ENCODE measurements around the gene CYB561. TPM values are rescaled to one million over a fixed set of nuclear protein-coding genes. Genes with fewer than 3 reads are reported as not detected.

The CYB561 gene
- total RNA-seq, 1 experiment from 2014 or later = 125 TPM

DNA sequence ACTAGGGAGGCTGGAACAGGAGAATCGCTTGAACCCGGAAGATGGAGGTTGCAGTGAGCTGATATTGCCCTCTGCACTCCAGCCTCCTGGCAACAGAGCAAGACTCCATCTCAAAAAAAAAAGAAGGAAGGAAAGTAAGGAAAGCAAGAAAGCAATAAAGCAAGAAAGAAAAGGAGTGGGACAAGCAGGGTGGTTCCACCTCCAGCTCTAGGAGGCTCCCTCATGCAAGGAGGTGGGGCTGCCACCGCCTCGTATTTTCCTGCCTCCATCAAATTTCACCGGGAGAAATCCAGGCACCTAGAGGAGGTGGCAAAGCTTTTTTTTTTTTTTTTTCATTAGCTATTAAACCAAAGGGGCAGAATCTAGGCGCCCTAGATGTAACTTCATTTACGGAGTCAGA lies 1.0 kb downstream of the CYB561 start:
- peak overlapping the region; percentile 93 for H3K4me3 ChIP-seq (ENCODE audit: low read length)
- H3F3A ChIP-seq (ENCODE audit: low read length, unreplicated experiment) = peaks cover 3% of the 10 kb centered on the region
- peak overlapping the region; percentile 92 for H2AFZ ChIP-seq (ENCODE audit: low read length)
- no peaks in the 10 kb centered on the region for H3K27me3 ChIP-seq (ENCODE audit: low read length)
- H3K36me3 ChIP-seq (ENCODE audit: low read depth, low read length) = no peaks in the 10 kb centered on the region
- DNase-seq = peak; percentile 14
- peaks cover 59% of the 10 kb centered on the region for H3K79me2 ChIP-seq (ENCODE audit: low read length)
- H3K9me3 ChIP-seq (ENCODE audit: low read length) = no peaks in the 10 kb centered on the region
- H3K27ac ChIP-seq (ENCODE audit: low read length) = peak overlapping the region; percentile 91
- no peaks in the 10 kb centered on the region for H4K20me1 ChIP-seq (ENCODE audit: low read length)
- no TSS peak for BruUV-seq (replicated peaks)
- H3K9me2 ChIP-seq (replicated peaks; ENCODE audit: low read length) = no peaks in the 10 kb centered on the region
- intact Hi-C loops (cut with micrococcal nuclease) = no loop called here
- H3K9ac ChIP-seq (ENCODE audit: low read length) = peak overlapping the region; percentile 97
- ChIA-PET POLR2A (ENCODE audit: unreplicated experiment) (interaction anchor here (0.6 to 0.8 kb wide), 7 partner anchors 11 to 328 kb away, joined by 3 to 20 read pairs (median 7); partner anchors contain the start of genes CCDC47 and MAP3K3), CTCF (interaction anchor here (0.6 to 5.6 kb wide), 8 partner anchors 9 to 231 kb away, joined by 3 to 38 read pairs (median 4); partner anchors contain the start of gene MAP3K3)
- ATAC-seq = no peak
- TF ChIP-seq CTCF (conservative IDR thresholded peaks at IDR 0.05; ENCODE audit: low read depth, low read length) (no peak), EZH2 (IDR thresholded peaks at IDR 0.05; ENCODE audit: low read length, unreplicated experiment) (no peak), EZH2phosphoT487 (IDR thresholded peaks at IDR 0.05; ENCODE audit: borderline replicate concordance, low read length) (no peak)
- peaks cover 41% of the 10 kb centered on the region for H3K4me1 ChIP-seq (ENCODE audit: insufficient read depth, low read length)
- peak overlapping the region; percentile 95 for H3K4me2 ChIP-seq (ENCODE audit: low read length)

DNA sequence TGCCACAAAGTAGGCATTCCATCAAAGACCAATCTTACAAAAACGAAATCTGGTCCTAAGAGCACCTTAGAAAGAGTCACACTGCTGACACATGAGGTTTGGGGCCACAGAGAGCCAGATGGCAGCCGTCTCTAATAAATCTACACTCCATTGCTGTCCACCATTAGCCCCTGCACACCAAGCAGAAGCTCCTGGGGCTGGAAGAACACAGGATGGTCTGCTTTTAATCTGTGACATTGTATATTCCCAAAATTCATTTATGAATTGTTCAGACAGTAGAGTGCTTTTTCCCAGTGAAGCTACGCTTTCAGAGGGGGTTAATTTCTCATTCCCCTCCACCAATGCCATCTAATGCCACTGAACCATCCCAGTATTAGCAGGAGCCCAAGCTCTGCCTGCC lies 1.6 kb downstream of the CYB561 start:
- no peak overlapping the region for H2AFZ ChIP-seq (ENCODE audit: low read length)
- TF ChIP-seq CTCF (conservative IDR thresholded peaks at IDR 0.05; ENCODE audit: low read depth, low read length) (no peak), EZH2 (IDR thresholded peaks at IDR 0.05; ENCODE audit: low read length, unreplicated experiment) (no peak), EZH2phosphoT487 (IDR thresholded peaks at IDR 0.05; ENCODE audit: borderline replicate concordance, low read length) (no peak)
- H4K20me1 ChIP-seq (ENCODE audit: low read length) = no peaks in the 10 kb centered on the region
- H3K4me1 ChIP-seq (ENCODE audit: insufficient read depth, low read length) = peaks cover 45% of the 10 kb centered on the region
- ChIA-PET CTCF (interaction anchor here (0.9 to 5.6 kb wide), 4 partner anchors 9 to 167 kb away, joined by 4 to 38 read pairs (median 8); no protein-coding TSS in a partner anchor), POLR2A (ENCODE audit: unreplicated experiment) (interaction anchor here (0.7 to 0.8 kb wide), 3 partner anchors 13 to 178 kb away, joined by 3 to 20 read pairs (median 13); partner anchors contain the start of gene MAP3K3)
- ATAC-seq (no peak), DNase-seq (no peak)
- no peaks in the 10 kb centered on the region for H3K27me3 ChIP-seq (ENCODE audit: low read length)
- H3K79me2 ChIP-seq (ENCODE audit: low read length) = peaks cover 65% of the 10 kb centered on the region
- TSS peak; percentile 48 for BruUV-seq (replicated peaks)
- H3K4me3 ChIP-seq (ENCODE audit: low read length) = peak overlapping the region; percentile 93
- no peaks in the 10 kb centered on the region for H3K9me3 ChIP-seq (ENCODE audit: low read length)
- no peak overlapping the region for H3K27ac ChIP-seq (ENCODE audit: low read length)
- H3K36me3 ChIP-seq (ENCODE audit: low read depth, low read length) = no peaks in the 10 kb centered on the region
- intact Hi-C loops (cut with micrococcal nuclease) = no loop called here
- peak overlapping the region; percentile 95 for H3K4me2 ChIP-seq (ENCODE audit: low read length)
- H3K9me2 ChIP-seq (replicated peaks; ENCODE audit: low read length) = no peaks in the 10 kb centered on the region
- H3K9ac ChIP-seq (ENCODE audit: low read length) = peak overlapping the region; percentile 97
- H3F3A ChIP-seq (ENCODE audit: low read length, unreplicated experiment) = peaks cover 4% of the 10 kb centered on the region

DNA sequence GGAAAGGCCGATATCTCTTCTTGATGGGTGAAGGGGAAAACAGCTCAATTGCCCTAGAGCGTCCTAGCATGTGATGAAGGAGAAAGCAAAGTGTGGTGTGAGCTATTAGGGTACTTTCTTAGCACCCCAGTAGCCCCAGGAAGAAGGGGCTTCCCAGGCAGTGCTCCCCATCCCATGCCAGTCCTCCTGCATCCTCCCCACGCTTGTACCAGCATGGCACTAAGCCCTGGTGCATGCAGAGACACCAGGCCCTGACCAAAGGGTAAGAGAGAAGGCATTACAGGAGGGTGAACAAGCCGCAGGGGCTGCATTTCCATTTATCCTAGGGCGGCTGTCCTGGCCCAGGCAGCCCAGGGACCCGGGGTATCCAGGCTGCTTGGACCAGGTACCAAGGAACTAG lies 3.1 kb downstream of the CYB561 start:
- CTCF ChIA-PET = interaction anchor here (1.1 to 5.6 kb wide), 3 partner anchors 17 to 144 kb away, joined by 5 to 38 read pairs (median 5); no protein-coding TSS in a partner anchor

More for the DNA sequence above, 3.1 kb downstream of the CYB561 start:
- TF ChIP-seq EZH2phosphoT487 (IDR thresholded peaks at IDR 0.05; ENCODE audit: borderline replicate concordance, low read length) (no peak), EZH2 (IDR thresholded peaks at IDR 0.05; ENCODE audit: low read length, unreplicated experiment) (no peak), CTCF (conservative IDR thresholded peaks at IDR 0.05; ENCODE audit: low read depth, low read length) (no peak)
- no peaks in the 10 kb centered on the region for H3K9me3 ChIP-seq (ENCODE audit: low read length)
- H4K20me1 ChIP-seq (ENCODE audit: low read length) = no peaks in the 10 kb centered on the region
- DNase-seq = no peak
- no peak overlapping the region for H2AFZ ChIP-seq (ENCODE audit: low read length)
- H3K4me3 ChIP-seq (ENCODE audit: low read length) = no peak overlapping the region
- POLR2A ChIA-PET (ENCODE audit: unreplicated experiment) = no interaction called here
- ATAC-seq = no peak
- BruUV-seq (replicated peaks) = no TSS peak
- H3K36me3 ChIP-seq (ENCODE audit: low read depth, low read length) = no peaks in the 10 kb centered on the region
- no peak overlapping the region for H3K27ac ChIP-seq (ENCODE audit: low read length)
- H3K79me2 ChIP-seq (ENCODE audit: low read length) = peaks cover 77% of the 10 kb centered on the region
- intact Hi-C loops (cut with micrococcal nuclease) = no loop called here
- no peaks in the 10 kb centered on the region for H3K27me3 ChIP-seq (ENCODE audit: low read length)
- H3K9me2 ChIP-seq (replicated peaks; ENCODE audit: low read length) = no peaks in the 10 kb centered on the region
- H3K9ac ChIP-seq (ENCODE audit: low read length) = no peak overlapping the region
- peaks cover 47% of the 10 kb centered on the region for H3K4me1 ChIP-seq (ENCODE audit: insufficient read depth, low read length)
- H3K4me2 ChIP-seq (ENCODE audit: low read length) = no peak overlapping the region
- peaks cover 4% of the 10 kb centered on the region for H3F3A ChIP-seq (ENCODE audit: low read length, unreplicated experiment)
